ENCODE data around the gene RPS23. TPM values are rescaled to one million over a fixed set of nuclear protein-coding genes. Genes with fewer than 3 reads are reported as not detected.
A peak's percentile ranks its signal among the peaks of the same experiment; 100 is the strongest.
"Not testable (repeated sequence)": the region's sequence is repeated elsewhere in the genome, so short reads cannot be mapped to it uniquely, and the experiment has no call there.

Gene RPS23
- total RNA-seq, 1 donor from 2014 or later: 3,145 TPM

GRCh38 chr5:82290005-82290404, 11.9 kb upstream of the RPS23 start:
- no peak for DNase-seq (ENCODE audit: low read depth in 2 of 2)

GRCh38 chr5:82287625-82288024, 9.5 kb upstream of the RPS23 start:
- no peak for DNase-seq (ENCODE audit: low read depth in 2 of 2)

- no peak for DNase-seq (ENCODE audit: low read depth in 2 of 2)
These were observed 7.1 kb upstream of the RPS23 start for GRCh38 chr5:82285206-82285605.

GRCh38 chr5:82283893-82284292, 5.7 kb upstream of the RPS23 start:
- DNase-seq (ENCODE audit: low read depth in 2 of 2): no peak

- no peak for DNase-seq (ENCODE audit: low read depth in 2 of 2)
These were observed 687 bp upstream of the RPS23 start for GRCh38 chr5:82278711-82279370.

- peak in 1 of 2 donors; percentile 19 for DNase-seq (ENCODE audit: low read depth in 2 of 2)
These were observed 554 bp downstream of the RPS23 start for GRCh38 chr5:82277613-82277986.

GRCh38 chr5:82276800-82277612, 1.1 kb downstream of the RPS23 start:
- no peak for DNase-seq (ENCODE audit: low read depth in 2 of 2)

GRCh38 chr5:82275216-82275664, 2.9 kb downstream of the RPS23 start:
- no peak for DNase-seq (ENCODE audit: low read depth in 2 of 2)

GRCh38 chr5:82274343-82275211, 3.6 kb downstream of the RPS23 start:
- no peak for DNase-seq (ENCODE audit: low read depth in 2 of 2)

GRCh38 chr5:82273426-82273825, 4.7 kb downstream of the RPS23 start:
- not testable (repeated sequence) for DNase-seq (ENCODE audit: low read depth in 2 of 2)

- not testable (repeated sequence) for DNase-seq (ENCODE audit: low read depth in 2 of 2)
These were observed 5.4 kb downstream of the RPS23 start for GRCh38 chr5:82272571-82273356.

- DNase-seq (ENCODE audit: low read depth in 2 of 2): peak; percentile 27 to 84
These were observed 8.8 kb downstream of the RPS23 start for GRCh38 chr5:82269363-82269762.

- DNase-seq (ENCODE audit: low read depth in 2 of 2): not testable (repeated sequence)
These were observed 10.7 kb downstream of the RPS23 start for GRCh38 chr5:82267297-82267933.

- DNase-seq (ENCODE audit: low read depth in 2 of 2): no peak
These were observed 13.1 kb downstream of the RPS23 start for GRCh38 chr5:82265047-82265446.

- DNase-seq (ENCODE audit: low read depth in 2 of 2): peak; percentile 16 to 35
These were observed 18.9 kb downstream of the RPS23 start for GRCh38 chr5:82259172-82259800.

- no peak for DNase-seq (ENCODE audit: low read depth in 2 of 2)
These were observed 20.4 kb downstream of the RPS23 start for GRCh38 chr5:82257729-82258128.

- DNase-seq (ENCODE audit: low read depth in 2 of 2): no peak
These were observed 20.9 kb downstream of the RPS23 start for GRCh38 chr5:82257247-82257646.

- DNase-seq (ENCODE audit: low read depth in 2 of 2): no peak
These were observed 22.3 kb downstream of the RPS23 start for GRCh38 chr5:82255844-82256243.

- DNase-seq (ENCODE audit: low read depth in 2 of 2): no peak
These were observed 25.4 kb downstream of the RPS23 start for GRCh38 chr5:82252744-82253143.

- DNase-seq (ENCODE audit: low read depth in 2 of 2): no peak
These were observed 31.1 kb downstream of the RPS23 start for GRCh38 chr5:82246960-82247574.

Measured in dermis microvascular lymphatic vessel endothelial cell (primary cell).